HG03442 (cell line): ENCODE data around the gene SULT2A1.
"Not testable (repeated sequence)": the region's sequence is repeated elsewhere in the genome, so short reads cannot be mapped to it uniquely, and the experiment has no call there.

Experiments used
- ATAC-seq: cut with Tn5 transposase; IDR thresholded peaks from one replicate; pipeline ENCODE4 v1.9.1; 2021; ENCODE audit warnings: mild to moderate bottlenecking, moderate library complexity; ENCODE audit not compliant: unreplicated experiment

SULT2A1 gene

GRCh38 chr19:47860602-47861297, 25.4 kb downstream of the SULT2A1 start:
- no peak for ATAC-seq

- not testable (repeated sequence) for ATAC-seq
Measured at GRCh38 chr19:47859838-47860237, 26.3 kb downstream of the SULT2A1 start.

GRCh38 chr19:47858646-47859285, 27.3 kb downstream of the SULT2A1 start, which contains the start of gene TPRX2:
Gene TPRX2 (plus strand): TSS chr19:47859235. CDS start chr19:47859247, 12 bp downstream.
- ATAC-seq: not testable (repeated sequence)

DNA sequence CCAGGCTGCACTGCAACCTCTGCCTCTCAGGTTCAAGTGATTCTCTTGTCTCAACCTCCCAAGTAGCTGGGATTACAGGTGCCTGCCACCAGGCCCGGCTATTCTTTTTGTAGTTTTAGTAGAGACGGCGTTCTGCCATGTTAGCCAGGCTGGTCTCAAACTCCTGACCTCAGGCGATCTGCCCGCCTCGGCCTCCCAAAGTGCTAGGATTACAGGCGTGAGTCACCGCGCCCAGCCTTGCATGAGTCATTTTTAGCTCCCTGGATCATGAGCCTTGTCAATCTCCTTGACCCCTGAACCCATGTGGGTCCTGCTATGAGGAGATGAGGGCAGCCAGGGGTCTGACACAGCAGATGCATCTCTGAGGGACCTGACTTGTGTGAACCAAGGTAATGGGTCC, 27.9 kb downstream of the SULT2A1 start:
- ATAC-seq: not testable (repeated sequence)

DNA sequence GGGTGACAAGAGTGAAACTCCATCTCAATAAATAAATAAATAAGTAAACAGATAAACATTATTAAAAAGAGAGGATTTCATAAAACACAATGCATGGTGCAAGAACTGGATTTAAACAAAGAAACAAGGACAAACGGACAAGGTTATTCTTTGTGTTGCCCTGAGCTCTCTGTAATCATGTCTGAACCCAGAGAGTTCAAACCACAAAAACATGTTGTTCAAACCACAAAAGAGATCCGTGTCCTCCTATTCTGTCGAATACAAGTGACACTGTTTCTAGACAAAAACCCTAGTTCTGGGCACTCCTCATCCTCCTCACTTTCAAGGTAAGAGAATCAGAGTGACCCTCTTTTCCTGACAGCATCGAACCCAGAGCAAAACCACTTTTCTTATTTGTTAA, 31.7 kb downstream of the SULT2A1 start:
- no peak for ATAC-seq

GRCh38 chr19:47853003-47853402, 33.1 kb downstream of the SULT2A1 start:
- no peak for ATAC-seq

DNA sequence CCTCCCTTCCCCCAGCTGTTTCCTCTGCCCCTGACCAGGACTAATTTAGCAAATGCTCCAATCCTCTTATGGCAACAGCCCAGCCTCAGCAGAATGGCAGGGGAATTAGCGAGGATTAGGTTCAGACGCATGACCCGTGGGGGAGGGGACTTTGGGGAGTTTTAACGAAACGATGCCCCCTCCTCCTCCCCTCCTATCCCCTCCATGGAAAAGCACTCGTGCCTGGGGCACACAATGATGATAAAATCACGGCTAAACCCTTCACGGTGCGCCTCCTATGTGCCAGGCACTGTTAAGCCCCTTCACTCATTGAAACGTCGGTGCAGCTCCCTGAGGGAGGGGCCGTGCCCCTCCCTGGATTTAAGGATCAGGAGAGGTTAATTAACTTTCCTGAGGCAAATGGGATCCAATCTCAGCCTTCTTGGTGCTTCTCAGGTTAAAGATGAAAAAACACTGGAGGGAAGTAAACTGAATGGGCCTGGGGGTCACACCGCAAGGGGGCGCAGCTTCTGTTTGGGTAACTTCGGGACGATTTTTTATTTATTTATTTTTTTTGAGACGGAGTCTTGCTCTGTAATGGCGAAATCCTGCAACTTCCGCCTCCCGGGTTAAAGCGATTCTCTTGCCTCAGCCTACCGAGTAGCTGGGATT, 37.2 kb downstream of the SULT2A1 start:
- ATAC-seq: no peak

DNA sequence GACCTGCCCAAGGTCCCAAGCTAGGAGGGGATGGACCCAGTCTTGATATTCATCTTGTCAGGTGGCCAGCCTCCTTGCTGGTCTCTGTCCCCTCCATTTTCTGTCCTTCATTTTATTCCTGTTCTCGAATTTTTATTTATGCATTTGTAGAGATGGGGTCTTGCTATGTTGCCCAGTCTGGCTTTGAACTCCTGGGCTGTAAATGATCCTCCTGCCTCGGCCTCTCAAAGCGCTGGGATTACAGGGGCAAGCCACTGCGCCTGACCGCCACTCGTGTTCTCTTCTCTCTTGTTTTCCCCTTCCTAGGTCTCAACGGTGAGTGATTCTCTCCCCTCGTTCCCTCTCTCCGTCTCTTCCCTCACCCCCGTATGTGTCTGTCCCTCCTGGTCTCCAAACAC, 37.7 kb downstream of the SULT2A1 start:
- no peak for ATAC-seq

DNA sequence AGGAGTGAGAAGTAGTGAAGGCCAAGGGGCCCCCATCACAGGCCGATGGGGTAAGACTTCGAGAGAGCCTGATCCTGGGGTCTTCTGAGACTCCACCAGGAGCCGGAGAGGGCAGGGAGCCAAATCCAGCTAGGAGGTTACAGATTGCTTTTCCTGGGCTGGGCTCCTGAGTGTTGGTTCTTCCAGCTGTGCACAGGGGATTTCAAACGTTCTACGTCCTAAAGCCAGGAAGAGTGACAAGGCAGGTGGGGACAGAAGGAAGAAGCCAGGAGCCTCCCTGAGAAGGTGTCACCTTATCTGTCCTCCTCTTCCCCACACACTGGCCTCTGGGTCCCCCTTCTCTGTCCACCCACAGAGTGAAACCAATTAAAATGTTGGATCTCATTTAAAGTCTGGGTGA, 43.2 kb downstream of the SULT2A1 start:
- ATAC-seq: no peak

GRCh38 chr19:47839913-47840312, 46.2 kb downstream of the SULT2A1 start:
- ATAC-seq: no peak

DNA sequence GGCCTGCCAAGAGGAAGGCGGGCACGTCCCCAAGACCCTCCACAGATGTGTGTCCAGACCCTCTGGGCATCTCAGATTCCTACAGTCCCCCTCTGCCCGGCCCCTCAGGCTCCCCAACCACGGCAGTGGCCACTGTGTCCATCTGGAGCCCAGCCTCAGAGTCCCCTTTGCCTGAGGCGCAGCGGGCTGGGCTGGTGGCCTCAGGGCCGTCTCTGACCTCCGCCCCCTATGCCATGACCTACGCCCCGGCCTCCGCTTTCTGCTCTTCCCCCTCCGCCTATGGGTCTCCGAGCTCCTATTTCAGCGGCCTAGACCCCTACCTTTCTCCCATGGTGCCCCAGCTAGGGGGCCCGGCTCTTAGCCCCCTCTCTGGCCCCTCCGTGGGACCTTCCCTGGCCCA, 46.7 kb downstream of the SULT2A1 start:
- no peak for ATAC-seq

DNA sequence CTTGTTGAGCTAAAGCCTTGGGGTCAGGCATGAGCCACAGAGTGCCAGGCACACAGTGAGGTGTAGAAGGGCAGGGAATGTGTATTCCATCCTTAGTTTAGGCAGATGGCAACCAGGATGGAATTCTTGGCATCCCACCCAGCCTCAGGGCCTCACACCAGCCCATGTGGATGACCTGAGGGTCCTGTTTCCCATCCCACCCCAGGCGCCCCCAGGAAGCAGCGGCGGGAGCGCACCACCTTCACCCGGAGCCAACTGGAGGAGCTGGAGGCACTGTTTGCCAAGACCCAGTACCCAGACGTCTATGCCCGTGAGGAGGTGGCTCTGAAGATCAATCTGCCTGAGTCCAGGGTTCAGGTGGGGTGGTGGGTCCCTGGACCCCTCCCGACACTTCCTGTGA, 50.1 kb downstream of the SULT2A1 start:
- ATAC-seq: no peak

DNA sequence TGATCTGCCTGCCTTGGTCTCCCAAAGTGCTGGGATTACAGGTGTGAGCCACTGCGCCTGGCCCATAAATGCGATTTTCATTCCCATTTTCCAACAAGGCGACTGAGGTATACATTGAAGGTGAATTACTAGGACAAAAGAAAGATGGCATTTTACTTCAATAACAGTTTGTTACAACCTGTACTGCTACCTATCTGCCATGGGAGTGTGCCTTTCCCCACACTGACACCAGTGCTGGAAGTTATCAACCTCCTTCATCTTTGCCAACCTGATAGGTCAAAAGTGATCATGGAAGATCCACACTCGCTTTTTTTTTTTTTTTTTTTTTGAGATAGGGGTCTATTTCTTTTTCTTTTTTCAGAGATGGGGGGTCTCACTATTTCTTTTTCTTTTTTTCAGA, 53.4 kb downstream of the SULT2A1 start:
- no peak for ATAC-seq

GRCh38 chr19:47826800-47827199, 59.3 kb downstream of the SULT2A1 start:
- ATAC-seq: no peak

GRCh38 chr19:47824396-47824795, 61.7 kb downstream of the SULT2A1 start:
- ATAC-seq: no peak

GRCh38 chr19:47821460-47822020, 64.6 kb downstream of the SULT2A1 start, which contains the start of gene CRX:
Gene CRX (plus strand): TSS chr19:47821937. CDS start chr19:47834444, 12,507 bp downstream.
- no peak for ATAC-seq
